Middle frontal gyrus (tissue), 1 donor: ENCODE measurements around the gene RFLNA.

ENCODE experiments used
- DNase-seq: peaks from one replicate; pipeline ENCODE4 v3.0.0-alpha.2; 2015; ENCODE audit warnings: low spot score; ENCODE audit errors: extremely low spot score

RFLNA gene, protein sequence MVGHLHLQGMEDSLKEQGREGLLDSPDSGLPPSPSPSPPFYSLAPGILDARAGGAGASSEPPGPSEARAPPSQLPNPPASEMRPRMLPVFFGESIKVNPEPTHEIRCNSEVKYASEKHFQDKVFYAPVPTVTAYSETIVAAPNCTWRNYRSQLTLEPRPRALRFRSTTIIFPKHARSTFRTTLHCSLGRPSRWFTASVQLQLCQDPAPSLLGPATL

DNA sequence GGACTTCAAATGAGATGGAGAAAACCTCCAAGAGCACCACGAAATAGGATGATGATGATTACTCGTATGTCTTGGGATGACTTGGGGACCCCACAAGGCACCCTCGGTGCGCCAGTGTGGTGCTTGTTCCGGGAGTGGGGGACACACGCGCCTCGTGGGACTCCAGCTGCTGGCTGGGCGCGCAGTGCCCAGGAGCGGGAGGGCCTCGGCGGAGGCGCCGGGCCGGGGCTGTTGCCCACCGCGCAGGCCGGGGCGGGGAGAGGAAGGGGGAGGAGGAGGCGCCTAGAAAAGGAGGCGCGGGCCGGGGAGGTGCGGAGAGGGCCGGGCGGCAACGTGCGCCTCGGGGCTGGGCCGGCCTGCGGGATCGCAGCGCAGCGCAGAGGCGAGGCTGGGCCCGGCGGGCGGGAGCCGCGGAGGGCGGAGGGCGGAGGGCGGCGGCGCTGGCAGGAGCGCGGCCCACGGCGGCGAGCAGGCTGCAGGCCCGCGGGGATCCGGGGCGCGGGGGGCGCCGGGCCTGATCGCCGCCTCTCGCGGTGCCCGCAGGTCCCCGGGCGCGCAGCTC is at the start of gene RFLNA:
TSS of gene RFLNA (plus strand) at position 314 of the 562 bp plus-strand sequence. CDS start 337 bp downstream, outside the sequence.
- DNase-seq, result no peak

DNA sequence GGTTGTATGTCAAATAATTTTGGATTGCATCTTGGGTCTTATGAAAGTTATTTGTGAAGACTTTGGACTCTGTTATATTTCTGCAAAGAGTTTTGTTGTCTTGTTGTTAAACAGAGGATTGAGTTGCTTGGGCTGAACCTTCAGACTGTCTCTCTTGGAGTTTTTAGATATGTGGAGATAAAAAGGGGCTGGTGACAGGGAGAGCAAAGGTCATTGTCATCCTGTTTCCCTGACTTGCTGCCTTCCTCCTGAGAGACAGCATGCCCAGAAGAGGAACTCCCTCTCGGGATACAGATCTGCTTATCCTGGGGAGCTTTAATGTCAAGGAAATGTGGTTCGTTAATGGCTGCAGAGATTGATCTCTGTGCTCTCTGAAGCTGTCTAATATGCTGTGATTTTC is 47.6 kb upstream of the RFLNA start:
- no peak for DNase-seq

DNA sequence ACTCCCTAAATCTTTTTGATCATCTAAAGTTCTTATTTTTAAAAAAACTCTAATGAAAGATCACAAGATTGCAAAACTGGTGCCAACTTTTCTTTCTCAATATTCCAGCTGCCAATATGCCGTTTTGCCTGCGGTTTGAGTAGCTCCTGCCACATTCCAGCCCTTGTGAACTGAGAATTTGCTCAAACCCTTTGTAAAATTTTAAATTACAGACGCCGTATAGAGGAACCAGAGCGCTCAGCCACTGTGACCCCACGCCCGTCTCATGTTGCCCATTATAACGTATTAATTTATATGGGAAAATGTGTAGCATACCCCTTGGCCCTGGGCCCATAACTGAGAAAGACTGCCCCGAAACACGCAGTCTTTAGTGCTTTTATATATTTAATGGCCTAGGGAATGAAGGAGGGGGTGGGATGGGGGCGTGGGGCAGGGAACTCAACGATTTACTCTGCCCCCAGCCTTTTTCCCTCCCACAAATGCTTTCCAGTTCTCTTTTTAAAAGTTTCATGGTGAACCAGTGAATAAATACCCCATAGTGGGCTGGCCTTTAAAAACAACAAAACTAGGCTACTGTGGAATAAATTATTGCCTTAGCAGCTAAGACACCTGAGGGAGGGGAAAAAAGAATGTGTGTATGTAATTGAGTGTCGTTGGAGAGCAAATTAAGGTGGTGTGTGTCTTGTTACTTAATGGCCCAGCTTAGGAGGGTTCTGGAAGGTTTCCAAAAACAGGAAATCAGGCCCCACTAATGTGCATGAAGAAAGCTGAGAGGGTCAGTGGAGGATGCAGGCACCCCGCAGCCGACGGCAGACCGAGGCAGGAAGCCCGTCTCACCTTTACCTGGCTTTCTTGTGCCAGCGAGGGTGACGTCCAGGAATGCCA is 45.7 kb upstream of the RFLNA start:
- no peak for DNase-seq

DNA sequence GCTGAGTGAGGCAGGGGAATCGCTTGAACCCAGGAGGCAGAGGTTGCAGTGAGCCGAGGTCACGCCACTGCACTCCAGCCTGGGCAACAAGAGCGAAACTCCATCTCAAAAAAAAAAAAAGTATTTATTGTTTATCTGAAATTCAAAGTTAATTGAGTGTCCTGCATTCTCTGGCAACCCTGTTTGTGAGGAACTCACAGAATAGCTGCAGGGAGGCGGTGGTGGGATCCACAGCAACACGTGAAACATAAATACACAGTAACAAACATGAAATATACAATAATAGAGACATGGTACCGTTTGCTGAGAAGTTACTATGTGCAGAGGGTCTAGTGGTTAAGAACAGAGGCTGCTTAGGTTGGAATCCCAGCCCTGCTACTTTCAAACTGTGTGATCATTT is 43.7 kb upstream of the RFLNA start:
- DNase-seq, result no peak

DNA sequence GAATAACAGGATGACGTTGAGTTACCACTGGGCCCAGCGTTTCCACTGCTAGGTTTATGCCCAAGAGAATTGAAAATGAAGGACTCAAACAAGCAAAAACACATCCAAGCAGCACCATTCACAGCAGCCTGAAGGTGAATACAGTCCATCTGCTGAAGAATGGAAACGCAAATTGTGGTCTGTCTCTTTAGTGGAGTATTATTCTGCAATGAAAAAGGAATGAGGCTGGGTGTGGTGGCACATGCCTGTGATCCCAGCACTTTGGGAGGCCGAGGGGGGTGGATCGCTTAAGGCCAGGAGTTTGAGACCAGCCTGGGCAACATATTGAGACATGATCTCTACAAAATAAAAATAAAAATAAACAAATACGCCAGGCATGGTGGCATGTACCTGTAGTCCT is 41.9 kb upstream of the RFLNA start:
- DNase-seq, result no peak

DNA sequence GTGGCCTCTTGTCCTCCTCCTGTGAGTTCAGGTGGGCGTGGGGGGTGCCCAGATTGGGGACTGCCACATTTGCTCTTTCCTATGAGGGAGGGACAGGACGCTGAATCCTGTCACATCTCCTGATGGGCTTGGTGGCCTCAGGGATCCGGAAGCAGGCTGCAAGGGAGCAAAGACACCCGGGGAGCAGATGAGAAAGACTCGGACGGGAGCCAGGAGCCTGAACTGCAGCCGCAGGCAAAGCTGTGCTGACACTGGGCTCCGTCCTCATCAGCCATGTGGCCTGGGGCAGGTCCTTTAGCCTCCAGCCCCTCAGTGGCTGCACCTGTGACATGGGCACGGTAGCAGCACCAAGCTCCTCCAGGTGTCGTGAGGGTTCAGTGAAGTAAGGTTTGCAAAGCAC is 40.8 kb upstream of the RFLNA start:
- DNase-seq, result no peak

DNA sequence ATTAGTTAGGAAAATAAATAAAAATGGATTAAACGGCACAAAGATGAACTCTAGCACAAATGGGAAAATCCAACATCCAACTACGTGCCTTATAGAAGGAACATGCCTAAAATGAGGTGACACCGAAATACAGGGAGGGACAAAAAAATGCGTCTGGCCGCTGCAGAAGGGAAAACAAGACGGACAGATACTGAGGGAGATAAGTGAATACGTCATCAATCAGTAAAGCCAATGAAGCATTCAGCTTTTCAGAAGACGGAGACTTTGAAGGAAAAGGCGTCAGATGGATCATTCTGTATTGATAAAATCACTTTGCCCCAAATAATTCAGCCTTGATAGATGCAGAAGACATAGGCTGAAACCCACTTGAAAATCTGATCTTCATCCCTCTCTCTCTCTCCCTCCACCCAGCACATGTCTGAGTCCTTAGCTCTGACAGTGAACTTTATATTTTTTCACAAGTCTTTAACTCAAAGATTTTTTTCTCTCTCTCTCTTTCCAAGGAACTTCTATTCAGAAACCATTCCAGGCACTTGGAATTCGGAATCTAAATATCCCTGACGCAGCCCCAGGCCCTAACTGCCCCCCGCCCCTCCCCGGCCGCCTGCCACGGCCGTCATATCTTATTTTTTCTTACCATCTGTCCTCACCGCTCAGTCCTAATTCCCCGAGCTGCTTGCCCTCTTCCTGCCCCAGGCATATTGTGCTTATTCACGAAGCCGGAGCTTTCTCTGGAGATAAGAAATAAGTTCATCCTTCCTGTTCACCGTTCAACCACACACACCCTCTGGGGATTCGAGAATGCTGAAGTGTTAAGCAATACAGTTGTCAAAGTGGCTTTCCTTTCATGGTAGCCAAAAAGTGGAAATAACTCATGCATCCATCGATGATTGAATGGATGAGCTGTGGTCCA is 35.5 kb upstream of the RFLNA start:
- DNase-seq, result no peak

DNA sequence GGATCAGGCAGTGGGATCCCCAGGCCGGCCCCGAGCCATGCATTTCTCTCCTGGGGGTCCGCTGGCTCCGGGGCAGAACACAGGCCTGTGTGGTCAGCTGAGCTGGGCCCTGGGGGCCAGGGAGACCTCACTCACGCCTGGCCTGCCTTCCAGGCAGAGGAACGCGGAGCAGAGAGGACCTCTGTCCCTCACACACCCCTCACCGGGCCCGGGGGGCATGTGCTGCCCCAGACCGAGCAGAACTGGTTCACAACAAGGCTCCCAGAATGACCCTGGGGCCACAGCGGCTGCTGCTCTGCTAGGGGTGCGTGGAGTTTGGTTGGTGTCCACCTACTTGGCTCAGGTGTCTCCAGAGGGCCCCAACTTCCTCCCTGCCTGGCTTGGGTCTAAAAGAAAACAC is 33.0 kb upstream of the RFLNA start:
- DNase-seq, result no peak

DNA sequence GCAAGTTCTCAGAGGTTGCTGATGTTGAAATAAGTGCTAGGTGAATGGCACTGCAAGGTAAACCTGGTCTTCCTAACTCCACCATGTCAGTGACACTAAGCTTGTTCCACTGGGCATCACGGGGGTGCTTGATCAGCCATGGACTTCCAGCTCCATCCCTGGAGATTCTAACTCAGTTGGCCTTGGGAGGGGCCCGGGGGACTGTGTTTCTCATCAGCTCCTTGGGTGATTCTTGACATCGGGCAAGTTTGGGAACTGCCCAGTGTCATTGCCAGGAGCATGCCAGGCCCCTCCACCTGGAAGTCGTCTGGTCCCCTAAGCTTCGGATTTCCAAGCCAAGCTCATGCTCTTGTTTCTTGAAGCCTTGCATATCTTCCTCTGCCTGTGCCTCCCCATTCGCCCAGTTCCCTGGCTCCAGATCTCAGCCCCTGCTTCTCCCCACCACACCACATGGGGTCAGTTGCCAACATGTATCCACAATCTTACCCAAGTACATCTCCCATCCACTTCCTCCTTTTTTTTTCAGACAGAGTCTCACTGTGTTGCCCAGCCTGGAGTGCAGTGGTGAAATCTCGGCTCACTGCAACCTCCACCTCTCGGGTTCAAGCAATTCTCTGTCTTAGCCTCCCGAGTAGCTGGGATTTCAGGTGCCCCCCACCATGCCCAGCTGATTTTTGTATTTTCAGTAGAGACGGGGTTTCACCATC is 30.7 kb upstream of the RFLNA start:
- no peak for DNase-seq

DNA sequence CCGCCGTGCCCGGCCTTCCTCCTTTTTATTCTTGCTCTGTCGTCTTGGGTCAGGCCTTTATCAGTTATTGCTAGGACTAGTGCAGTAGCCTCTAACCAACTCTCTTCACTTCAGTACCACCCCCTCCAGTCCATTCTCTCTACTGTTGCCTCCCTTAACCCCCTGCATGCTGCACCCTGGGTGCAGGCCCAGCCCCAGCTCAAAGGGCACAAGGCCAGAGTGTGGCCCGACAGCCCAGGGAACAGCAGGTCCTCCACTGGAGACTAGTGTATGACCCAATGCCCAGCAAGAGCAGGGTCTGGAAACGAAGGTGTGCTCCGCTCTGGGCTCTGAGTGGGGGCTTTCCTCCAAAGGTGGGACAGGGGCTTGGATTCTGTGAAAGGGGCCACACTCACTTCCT is 30.0 kb upstream of the RFLNA start:
- DNase-seq, result no peak

DNA sequence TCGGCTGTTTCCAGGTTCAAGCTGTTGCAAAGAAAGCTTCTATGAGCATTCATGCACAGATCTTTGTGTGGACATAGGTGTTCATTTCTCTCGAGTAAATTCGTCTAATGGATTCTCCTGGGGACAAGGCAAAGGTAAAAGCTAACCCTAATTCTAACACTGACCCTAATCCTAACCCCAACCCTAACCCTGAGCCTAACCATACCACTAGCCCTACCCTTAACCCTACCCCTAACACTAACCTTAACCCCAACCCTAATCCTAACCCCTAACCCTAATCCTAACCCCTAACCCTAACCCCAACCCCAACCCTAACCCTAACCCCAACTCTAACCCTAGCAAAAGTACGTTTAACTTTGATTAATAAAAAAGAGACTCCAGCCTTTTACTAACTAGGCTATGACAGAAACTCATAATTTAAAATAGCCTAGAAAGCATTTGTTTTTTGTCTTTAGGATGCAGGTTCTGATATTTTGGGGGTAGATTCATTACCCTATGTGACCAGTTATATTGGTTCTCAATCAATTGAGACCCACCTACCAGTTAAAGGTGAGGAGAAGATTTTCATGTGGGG is 27.6 kb upstream of the RFLNA start:
- no peak for DNase-seq

DNA sequence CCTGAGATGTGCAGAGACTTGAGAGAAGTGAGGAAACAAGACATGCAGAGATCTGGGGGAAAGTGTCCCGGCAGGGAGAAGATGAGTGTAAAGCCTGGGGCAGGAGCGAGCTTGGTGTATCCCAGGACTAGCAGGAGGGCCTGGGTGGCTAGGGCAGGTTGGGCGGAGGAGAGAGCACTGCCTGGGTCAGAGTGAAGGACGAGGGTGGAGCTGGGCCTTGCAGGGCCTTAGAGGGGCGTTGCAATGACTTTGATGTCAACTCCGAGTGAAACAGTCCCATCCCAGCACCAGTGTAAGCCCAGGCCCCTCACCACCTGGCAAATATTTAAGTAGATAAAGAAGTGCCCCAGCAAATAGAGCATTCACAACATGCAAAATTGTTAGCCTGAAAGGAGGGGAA is 24.2 kb upstream of the RFLNA start:
- no peak for DNase-seq

DNA sequence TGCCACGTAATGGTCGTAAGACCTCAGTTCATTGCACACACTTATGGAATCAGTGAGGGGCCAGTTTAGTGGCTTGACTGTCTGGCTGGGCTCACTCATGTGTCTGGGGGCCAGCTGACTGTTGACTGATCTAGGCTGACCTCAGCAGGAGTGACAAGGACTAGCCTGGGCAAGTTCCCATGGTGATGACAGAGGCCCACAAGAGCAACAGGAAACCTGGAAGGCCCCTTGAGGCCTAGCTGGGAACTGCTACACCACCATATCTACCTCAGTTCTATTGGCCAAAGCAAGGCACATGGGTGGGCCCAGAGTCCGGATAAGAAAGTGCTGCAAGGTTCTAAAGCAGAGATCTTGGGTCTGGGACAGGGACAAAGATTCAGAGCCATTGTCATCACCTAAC is 21.3 kb upstream of the RFLNA start:
- no peak for DNase-seq

DNA sequence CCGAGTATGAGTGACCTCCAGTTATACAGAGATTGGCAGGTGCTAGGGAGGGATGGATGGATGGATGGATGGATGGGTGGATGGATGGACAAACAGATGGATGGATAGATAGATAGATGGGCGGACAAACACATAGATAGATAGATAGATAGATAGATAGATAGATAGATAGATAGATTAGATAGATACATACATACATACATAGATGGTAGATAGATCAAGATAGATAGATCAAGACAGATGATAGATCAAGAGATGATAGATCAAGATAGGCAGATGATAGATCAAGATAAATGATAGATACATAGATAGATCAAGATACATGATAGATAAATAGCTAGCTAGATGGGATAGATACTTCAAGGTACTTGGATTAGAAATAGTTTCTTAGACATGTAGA is 18.6 kb upstream of the RFLNA start:
- DNase-seq, result no peak

DNA sequence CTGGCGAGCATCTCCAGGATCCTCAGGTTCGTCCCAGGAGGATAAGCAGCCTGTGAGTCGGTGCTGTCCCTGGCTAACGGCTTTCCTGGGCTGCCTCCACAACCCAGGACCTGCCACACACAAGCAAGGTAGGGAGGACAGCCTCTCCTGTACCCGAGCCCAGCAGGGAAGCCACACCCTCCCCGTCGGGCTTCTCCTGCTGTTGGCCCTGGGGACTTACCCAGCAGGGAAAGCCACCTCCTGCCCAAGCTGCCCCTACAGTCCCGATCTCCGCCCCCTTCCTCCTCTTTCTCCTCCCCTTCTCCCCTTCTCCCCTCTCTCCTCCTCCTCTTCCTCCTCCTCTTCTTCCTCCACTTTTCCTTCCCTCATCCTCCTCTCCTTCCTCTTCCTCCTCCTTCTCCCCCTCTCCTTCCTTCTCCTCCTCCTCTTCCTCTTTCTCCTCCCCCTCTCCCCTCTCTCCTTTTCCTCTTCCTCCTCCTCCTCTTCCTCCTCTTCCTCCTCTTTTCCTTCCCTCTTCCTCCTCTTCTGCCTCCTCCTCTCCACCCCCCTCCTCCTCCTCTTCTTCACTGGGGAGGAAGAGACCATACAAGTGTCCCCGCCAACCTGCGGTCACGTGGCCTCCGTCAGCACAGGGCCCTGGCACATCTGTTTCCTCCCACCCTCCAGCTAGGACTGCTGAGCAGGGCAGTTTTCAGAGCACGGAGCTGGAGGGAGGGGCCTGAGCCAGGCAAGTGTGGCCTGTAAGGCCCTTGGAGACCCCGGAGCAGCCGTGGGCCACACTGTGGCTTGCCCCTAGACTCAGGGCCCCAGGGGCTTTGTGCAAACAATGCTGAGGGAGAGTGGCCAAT is 17.3 kb upstream of the RFLNA start:
- DNase-seq, result no peak

DNA sequence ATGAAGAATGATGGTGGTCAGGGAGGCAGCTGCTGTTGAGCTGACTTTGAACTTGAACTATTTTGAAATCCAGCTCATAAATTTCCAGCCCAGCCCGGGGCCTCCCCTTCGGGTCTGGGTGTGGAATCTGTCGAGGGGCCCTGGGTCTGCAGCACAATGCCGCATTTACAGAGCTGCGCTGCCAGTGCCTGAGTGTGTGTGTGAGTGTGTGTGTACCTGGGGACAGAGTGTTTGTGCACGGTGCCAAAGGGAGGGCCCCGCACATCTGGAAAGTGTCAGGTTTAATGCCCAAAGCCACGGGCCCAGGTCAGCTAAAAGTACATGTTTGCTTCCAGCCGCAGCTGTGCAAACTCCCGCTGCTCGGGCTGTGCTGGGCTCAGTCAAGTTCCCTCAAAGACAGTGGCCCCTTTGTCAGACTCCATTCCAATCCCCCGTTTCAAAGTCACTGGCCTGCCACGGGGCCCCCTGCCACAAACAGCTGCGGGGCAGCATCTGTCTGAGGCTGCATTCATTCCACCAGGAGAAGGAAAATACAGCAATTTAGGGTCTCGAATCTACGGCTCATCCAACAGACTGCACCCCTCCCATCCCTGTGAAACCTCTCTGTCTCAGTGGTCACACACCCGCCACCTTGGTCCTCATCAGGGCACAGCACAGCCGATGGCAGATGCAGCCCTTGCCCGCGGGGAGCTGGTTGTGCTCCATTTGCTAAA is 16.3 kb upstream of the RFLNA start:
- no peak for DNase-seq

DNA sequence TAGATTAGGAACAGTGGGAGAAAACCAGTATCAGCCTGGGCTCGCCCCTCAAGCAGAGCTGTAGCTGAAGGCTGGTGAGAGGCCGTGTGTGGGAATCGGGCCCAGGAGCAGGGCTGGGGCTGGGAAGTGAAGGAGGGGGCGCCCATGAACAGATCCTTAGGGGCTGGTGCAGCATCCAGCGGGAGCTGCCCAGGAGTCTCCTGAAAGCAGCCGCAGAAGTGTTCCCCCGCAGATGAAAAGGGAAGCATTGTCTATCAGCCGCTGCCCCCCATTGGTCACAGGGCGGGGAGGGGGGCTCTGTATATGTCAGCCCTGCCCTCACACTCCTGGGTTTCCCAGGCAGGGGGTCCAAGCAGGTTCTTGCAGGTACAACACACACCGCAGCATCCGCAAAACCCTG is 15.6 kb upstream of the RFLNA start:
- DNase-seq, result no peak

DNA sequence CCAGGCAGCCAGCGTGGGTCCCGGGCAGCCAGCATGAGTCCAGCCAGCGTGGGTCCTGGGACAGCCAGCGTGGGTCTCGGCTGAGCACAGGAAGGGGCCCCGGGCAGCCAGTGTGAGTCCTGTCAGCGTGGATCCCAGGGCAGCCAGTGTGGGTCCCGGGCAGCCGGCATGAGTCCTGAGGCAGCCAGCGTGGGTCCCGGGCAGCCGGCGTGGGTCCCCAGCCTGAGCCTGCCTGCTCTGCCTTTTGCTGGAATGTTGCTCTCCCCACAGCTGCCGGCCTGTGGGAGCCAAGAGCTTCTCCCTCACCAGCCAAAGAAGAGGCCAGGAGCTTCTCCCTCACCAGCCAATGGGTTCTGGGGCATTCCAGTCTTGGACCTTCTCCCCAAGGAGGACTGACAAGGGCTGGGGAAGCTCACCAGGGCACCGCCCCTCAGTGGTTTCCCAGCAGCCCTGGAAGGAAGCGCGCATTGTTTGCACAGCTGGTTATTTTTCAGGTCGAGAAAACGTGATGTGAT is 15.0 kb upstream of the RFLNA start:
- DNase-seq, result no peak

DNA sequence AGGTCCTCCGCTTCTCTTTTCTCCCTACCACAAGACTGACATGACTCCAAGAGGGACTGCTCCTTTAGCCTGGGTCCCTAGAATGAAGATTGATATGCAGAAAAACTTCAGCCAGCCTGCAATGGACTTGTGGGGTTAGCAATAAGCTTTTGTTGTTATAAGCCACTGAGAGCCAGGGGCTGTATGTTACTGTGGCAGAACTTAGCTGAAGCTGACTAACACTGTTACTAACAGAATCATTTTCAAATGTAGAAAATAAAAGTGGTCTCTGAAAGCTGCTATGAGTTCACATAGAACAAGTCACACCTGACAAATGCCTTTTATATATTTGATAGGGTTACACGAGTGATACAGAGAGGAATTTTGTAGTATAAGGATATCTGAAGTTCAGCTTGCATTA is 13.6 kb upstream of the RFLNA start:
- DNase-seq, result no peak
